Hematopoietic multipotent progenitor cell treated with erythropoietin and hydrocortisone succinate and interleukin-3 and kit ligand, for 4 days (in vitro differentiated cells): ENCODE results near the gene VWA3B.
"Not testable (repeated sequence)": the region's sequence is repeated elsewhere in the genome, so short reads cannot be mapped to it uniquely, and the experiment has no call there.

Experiments
- DNase-seq: peaks from one replicate; pipeline ENCODE4 v3.0.0-alpha.2; 2015

Gene VWA3B

GRCh38 chr2:98086491-98087446 is at the start of gene VWA3B:
Gene VWA3B (plus strand): TSS chr2:98087167. CDS start chr2:98093093, 5,926 bp downstream.
- DNase-seq = peak; percentile 60

DNA sequence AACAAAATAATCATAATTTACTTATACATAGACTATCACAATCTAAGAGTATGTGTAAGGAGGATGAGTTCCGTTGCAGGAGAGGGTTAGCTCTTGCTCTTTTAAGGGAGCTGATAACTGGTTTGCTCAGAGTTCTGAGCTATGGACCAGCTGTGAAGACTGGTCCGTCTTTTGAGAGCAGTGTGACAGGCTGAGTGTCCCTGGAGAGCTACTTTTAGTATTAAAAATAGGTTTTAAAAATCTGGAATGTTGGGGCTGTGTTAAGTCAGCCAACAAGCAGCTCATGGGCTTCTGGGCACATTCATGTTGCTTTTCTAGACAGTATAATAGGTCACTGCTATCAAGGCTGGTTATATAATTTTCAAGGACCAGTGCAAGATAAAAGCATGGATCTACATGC is 49.8 kb upstream of the VWA3B start:
- no peak for DNase-seq

- DNase-seq = no peak
Observed at GRCh38 chr2:98037666-98038336, 49.2 kb upstream of the VWA3B start.

DNA sequence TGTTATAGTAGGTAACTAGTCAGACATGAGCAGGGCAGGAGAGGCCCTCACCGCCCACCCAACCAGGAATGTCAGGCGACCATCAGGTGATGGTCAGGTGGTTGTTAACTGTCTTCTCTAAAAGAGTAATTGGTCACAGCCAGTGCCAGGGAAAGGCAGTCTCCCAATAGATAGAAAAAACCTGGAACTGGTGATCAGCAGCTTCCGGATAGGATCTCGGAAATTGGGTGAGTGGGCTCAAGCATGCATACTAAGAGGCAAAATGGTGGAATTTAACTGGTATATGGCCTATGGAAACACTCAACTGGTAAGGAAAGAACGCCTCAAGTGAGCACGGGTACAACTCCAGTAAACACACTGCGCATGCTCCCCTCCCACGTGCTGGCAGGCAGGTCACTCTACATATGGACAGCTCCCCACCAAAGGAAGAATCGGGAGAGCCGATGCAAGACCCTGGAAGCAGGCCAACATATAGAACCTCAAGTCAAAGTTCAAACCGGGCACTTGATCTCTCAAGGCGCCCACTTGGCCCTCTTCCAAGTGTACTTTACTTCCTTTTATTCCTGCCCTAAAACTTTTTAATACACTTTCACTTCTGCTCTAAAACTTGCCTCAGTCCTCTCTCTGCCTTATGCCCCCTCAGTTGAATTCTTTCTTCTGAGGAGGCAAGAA is 47.7 kb upstream of the VWA3B start:
- DNase-seq = peak; percentile 57

GRCh38 chr2:98040331-98040939 is 46.5 kb upstream of the VWA3B start:
- no peak for DNase-seq

GRCh38 chr2:98043101-98043500 is 43.9 kb upstream of the VWA3B start:
- DNase-seq = no peak

DNA sequence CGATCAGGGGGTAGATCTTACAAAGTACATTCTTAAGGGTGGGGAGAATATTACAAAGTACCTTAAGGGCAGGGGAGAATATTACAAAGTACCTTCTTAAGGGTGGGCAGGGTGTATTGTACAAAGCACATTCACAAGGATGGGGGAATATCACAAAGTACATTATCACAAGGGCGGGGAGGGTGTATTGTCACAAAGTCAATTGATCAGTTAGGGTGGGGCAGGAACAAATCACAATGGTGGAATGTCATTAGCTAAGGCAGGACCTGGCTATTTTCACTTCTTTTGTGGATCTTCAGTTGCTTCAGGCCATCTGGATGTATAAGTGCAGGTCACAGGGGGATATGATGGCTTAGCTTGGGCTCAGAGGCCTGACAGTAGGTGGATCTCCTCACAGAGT is 42.2 kb upstream of the VWA3B start:
- DNase-seq = not testable (repeated sequence)

GRCh38 chr2:98050070-98050469 is 36.9 kb upstream of the VWA3B start:
- DNase-seq = no peak

- no peak for DNase-seq
Observed at GRCh38 chr2:98058191-98058975, 28.6 kb upstream of the VWA3B start.

- DNase-seq = no peak
Observed at GRCh38 chr2:98060277-98060676, 26.7 kb upstream of the VWA3B start.

DNA sequence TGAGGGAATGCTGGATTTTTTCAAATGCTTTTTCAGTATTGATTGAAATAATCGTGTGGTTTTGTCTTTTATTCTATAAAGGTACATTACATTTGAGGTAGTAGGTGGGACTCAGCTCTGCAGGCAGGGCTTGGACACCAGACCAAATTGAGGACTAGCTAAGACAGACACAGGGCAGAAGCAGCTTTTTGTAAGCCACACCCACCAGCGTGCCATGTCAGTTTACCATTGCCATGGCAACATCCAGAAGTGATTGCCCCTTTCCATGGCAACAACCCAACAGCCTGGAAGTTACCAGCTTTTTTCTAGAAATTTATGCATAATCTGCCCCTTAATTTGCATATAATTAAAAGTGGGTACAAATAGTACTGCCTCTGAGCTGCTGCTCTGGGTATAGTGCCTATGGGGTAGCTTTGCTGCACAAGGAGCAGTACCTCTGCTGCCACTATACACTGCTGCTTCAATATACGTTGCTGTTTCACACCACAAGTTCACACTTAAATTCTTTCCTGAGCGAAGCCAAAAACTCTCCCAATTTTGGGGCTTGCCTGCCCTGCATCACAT is 23.6 kb upstream of the VWA3B start:
- DNase-seq = peak; percentile 4

DNA sequence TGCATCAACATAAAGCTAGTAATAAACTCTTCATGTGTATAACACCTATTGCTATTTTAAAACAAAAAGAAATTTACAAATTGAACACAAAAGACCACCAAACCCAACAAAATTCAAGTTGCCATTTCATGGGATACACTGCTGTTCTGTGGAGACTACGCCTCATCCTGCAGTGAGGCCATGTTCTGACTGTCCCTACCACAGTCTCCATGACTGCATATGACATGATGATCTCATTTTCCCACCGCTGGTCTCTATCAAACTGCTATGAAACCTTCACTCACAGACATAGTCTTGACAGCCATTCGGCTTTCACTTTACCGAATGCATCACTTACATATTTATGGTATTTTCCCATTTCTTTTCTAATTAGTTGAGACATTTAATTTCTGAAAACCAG is 21.2 kb upstream of the VWA3B start:
- DNase-seq = no peak

- DNase-seq = no peak
Observed at GRCh38 chr2:98067160-98067559, 19.8 kb upstream of the VWA3B start.

- no peak for DNase-seq
Observed at GRCh38 chr2:98070081-98070480, 16.9 kb upstream of the VWA3B start.

- no peak for DNase-seq
Observed at GRCh38 chr2:98072442-98072841, 14.5 kb upstream of the VWA3B start.

DNA sequence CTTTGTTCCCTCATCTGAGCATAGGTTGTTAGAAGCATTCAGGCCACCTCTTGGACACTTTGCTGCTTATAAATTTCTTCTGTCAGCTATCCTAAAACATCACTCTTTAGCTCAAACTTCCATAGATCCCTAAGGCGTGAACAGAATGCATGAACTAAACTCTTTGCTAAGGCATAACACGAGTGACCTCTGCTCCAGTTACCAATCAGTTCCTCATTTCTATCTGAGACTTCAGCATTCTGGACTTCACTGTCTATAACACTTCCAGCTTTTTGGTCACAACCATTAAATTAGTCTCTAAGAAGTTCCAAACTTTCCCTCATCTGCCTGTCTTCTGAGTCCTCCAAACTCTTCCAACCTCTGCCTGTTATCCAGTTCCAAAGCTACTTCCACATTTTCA is 8.3 kb upstream of the VWA3B start:
- DNase-seq = no peak

DNA sequence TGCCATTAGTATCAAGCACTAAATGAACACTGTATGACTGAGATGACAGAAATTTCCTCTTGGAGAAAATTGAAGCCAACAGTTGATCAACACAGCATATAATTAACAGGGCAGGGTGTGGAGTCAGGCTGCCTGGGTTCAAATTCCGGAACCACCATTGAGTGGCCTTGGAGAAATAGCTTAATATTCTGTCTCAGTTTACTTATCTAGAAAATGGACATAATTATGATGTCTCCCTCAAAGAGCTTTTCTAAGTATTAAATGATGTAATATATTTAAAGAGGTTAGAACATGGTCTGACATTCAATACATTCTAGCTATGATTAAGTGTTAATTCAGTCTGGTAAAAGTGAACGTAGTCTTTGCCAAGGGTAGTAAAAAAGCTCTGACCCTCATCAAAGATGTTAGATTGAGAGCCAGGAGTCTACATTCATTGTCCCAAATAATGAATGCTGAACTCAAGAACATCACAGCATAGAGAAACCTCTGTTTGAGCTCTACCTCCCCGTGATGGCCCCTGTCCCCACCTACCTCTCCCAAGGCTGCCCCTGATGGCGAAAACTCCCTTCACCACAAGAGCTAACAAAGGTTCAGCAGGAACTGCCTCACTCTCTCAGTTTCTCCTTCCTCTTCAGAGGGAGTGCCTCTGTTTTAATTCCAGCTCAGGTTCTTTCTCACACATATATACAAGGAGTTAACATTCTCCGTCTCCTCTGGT is 2.7 kb upstream of the VWA3B start:
- DNase-seq = no peak

GRCh38 chr2:98084869-98085238 is 2.1 kb upstream of the VWA3B start:
- DNase-seq = no peak

GRCh38 chr2:98085649-98086048 is 1.3 kb upstream of the VWA3B start:
- no peak for DNase-seq

DNA sequence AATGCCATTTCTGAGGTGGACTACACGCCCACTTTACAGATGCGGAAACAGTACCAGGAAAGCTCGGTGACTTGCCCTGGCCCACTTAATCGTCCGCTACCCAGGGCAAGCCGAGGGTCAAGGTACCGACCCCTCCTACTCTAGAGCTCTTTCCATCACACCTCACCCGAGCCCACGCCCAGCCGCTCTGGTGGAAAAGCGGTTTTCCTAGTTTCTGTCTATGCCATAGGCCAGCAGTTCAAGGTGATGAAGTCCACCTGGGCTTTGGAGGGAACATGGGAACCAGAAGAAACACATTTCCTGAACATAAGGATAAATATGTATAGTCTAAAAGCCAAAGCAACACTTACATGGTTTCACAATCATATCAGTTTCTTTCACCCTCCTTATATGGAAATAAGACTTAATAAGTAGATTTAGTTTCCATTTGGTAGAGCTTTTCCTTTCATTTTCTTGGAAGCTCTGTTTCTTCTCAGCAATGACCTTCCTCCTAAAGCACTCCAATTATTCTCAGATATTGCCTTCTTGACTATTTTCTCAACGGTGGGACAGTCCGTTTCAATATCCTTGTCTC is 567 bp downstream of the VWA3B start:
- DNase-seq = no peak

DNA sequence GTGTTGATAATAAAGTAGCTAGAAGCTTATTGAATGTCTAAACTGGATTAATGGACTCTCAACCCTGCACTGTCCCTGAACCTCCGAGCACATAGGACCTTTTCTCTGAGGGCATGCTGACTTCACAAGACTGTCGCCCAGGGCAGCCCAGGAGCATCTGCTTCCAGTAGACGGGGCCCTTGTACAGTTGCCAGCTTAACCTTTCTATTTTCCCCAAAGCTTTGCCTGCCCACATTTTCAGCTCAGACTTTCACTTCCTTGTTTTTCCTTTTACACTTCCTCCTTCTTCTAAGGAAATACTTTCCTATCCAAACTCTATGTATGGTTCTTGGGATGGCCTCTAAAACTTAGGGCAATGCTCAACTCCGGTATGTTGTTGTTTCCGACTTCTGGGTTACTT is 1.3 kb downstream of the VWA3B start:
- peak; percentile 14 for DNase-seq
